ENCODE results near the gene LDHD. TPM values are rescaled to one million over a fixed set of nuclear protein-coding genes. Genes with fewer than 3 reads are reported as not detected.

The LDHD gene
- total RNA-seq, 4 donors from 2014 or later: 10.2 to 41.3 (median 26.3) TPM

GRCh38 chr16:75122609-75123008, 6.0 kb upstream of the LDHD start:
- no peak overlapping the region for H3K27ac ChIP-seq
- DNase-seq: no peak
- H3K4me3 ChIP-seq (replicated peaks in 1 of 3): no peak overlapping the region
- no peaks in the 10 kb centered on the region for H3K27me3 ChIP-seq
- intact Hi-C loops (cut with DNase I): no loop called here
- TF ChIP-seq POLR2A (IDR thresholded peaks at IDR 0.05) (no peak), CTCF (IDR thresholded peaks at IDR 0.05) (no peak)
- 89 to 93% methylated on average over 1 of the region's 1 CpG for WGBS, 2 donors
- no peaks in the 10 kb centered on the region for H3K36me3 ChIP-seq
- H3K4me1 ChIP-seq: no peaks in the 10 kb centered on the region
- H3K9me3 ChIP-seq: no peaks in the 10 kb centered on the region

GRCh38 chr16:75121949-75122568, 5.5 kb upstream of the LDHD start:
- DNase-seq: no peak
- H3K9me3 ChIP-seq: no peaks in the 10 kb centered on the region
- no peak overlapping the region for H3K4me3 ChIP-seq (replicated peaks in 1 of 3)
- H3K4me1 ChIP-seq: no peaks in the 10 kb centered on the region
- 98% methylated on average over 6 of the region's 6 CpGs for WGBS, 2 donors
- no peaks in the 10 kb centered on the region for H3K36me3 ChIP-seq
- intact Hi-C loops (cut with DNase I): no loop called here
- no peak overlapping the region for H3K27ac ChIP-seq
- TF ChIP-seq CTCF (IDR thresholded peaks at IDR 0.05) (no peak), POLR2A (IDR thresholded peaks at IDR 0.05) (no peak)
- H3K27me3 ChIP-seq: no peaks in the 10 kb centered on the region

- Histone ChIP-seq H3K27me3 (no peaks in the 10 kb centered on the region), H3K27ac (no peak overlapping the region), H3K9me3 (no peaks in the 10 kb centered on the region), H3K4me1 (peaks cover 12 to 13% of the 10 kb centered on the region in 2 donors), H3K36me3 (no peaks in the 10 kb centered on the region), H3K4me3 (replicated peaks in 1 of 3) (no peak overlapping the region)
- DNase-seq: no peak
- TF ChIP-seq CTCF (IDR thresholded peaks at IDR 0.05) (no peak), POLR2A (IDR thresholded peaks at IDR 0.05) (no peak)
- intact Hi-C loops (cut with DNase I): no loop called here
- 70 to 73% methylated on average over 4 of the region's 4 CpGs for WGBS, 2 donors
Observed at GRCh38 chr16:75120253-75120652, 3.7 kb upstream of the LDHD start.

DNA sequence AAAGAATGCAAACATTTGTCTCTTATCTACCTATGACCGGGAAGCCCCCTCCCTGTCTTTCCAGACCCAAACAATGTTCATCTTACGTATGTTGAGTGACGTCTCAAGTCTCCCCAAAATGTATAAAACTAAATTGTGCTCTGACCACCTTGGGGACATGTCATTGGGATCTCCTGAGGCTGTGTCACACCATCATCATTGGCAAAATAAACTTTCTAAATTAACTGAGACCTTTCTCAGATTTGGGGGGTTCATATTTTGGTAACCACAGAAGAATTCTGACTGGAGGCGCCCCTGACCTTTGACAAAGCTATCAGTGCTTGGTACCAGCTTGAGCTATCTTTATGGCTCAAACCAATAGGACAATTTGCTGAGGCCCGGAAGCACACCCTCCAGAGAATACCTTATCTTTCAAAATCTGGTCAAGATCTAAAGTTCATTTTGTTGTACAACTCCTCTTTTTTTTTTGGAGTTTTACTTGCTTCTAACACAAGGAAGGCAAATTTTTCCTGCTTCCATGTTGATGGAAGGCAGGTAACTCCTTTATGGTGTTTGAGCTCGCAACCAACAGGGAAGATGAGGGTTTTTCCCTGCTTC, 2.5 kb upstream of the LDHD start:
- no peaks in the 10 kb centered on the region for H3K27me3 ChIP-seq
- no peak overlapping the region for H3K27ac ChIP-seq
- intact Hi-C loops (cut with DNase I): loop anchor here (10.0 kb wide), 1 partner anchor 414 kb away; the partner anchor contains the start of gene MLKL
- H3K36me3 ChIP-seq: no peaks in the 10 kb centered on the region
- H3K4me1 ChIP-seq: peaks cover 12 to 15% of the 10 kb centered on the region in 2 donors
- no peak for TF ChIP-seq POLR2A (IDR thresholded peaks at IDR 0.05)
- H3K9me3 ChIP-seq: no peaks in the 10 kb centered on the region
- WGBS, 2 donors: 88 to 94% methylated on average over 6 of the region's 6 CpGs
- DNase-seq: no peak
- no peak overlapping the region for H3K4me3 ChIP-seq (replicated peaks in 1 of 3)

DNA sequence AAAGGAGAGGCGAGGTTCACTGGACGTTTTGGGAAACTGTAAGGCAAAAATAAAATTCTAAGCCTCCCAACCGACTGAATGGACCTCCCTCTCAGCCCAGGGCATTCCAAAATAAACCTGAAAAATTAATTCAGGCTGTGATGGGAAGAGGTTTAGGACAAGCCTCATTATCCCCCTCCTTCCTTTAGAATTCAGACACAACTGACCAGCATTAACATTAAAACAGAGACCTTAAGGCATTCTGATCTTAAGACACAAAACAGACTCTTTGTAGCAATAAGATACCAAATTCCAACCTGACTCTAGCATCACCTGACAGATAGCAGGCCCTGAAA, 298 bp upstream of the LDHD start:
- Histone ChIP-seq H3K4me1 (peaks cover 12 to 19% of the 10 kb centered on the region in 2 donors), H3K27me3 (no peaks in the 10 kb centered on the region), H3K4me3 (replicated peaks in 1 of 3) (no peak overlapping the region), H3K27ac (no peak overlapping the region), H3K9me3 (no peaks in the 10 kb centered on the region), H3K36me3 (no peaks in the 10 kb centered on the region)
- no peak for TF ChIP-seq CTCF (IDR thresholded peaks at IDR 0.05)
- TF ChIP-seq POLR2A (IDR thresholded peaks at IDR 0.05): no peak
- 32 to 57% methylated on average over 3 of the region's 3 CpGs for WGBS, 2 donors
- intact Hi-C loops (cut with DNase I): loop anchor here (10.0 kb wide), 1 partner anchor 412 kb away; the partner anchor contains the start of gene MLKL
- no peak for DNase-seq
